Neutrophil (primary cell): ENCODE measurements around the gene MACROD1.

ENCODE experiments used
- H3K27ac ChIP-seq: fragments of 200-600 bp; sonication (generic); 2 replicates; pipeline ENCODE4 v1.5.1; 2016; ENCODE audit warnings: mild to moderate bottlenecking, moderate library complexity
- H3K27me3 ChIP-seq: fragments of 200-600 bp; sonication (generic); 2 replicates; pipeline ENCODE4 v1.6.0; 2016; ENCODE audit warnings: mild to moderate bottlenecking
- H3K36me3 ChIP-seq: fragments of 200-600 bp; sonication (generic); 2 replicates; pipeline ENCODE4 v1.5.1; 2017
- H3K4me1 ChIP-seq, 2 experiments: fragments of 200-600 bp in 1 of 2; sonication (generic) in 1 of 2; 1 replicate in 1 of 2; 2 replicates in 1 of 2; pipeline versions ENCODE4 v1.5.1 to v1.6.1; 2013 to 2016; ENCODE audit warnings: low read depth in 1 of 2, low read length in 1 of 2, mild to moderate bottlenecking in 1 of 2, moderate library complexity in 1 of 2; ENCODE audit not compliant: control insufficient read depth in 1 of 2, insufficient read depth in 1 of 2
- H3K4me3 ChIP-seq, 2 experiments: fragments of 200-600 bp in 1 of 2; sonication (generic) in 1 of 2; 1 replicate in 1 of 2; 2 replicates in 1 of 2; pipeline ENCODE4 v1.5.1; 2013 to 2016; ENCODE audit warnings: low read depth in 1 of 2, low read length in 1 of 2, mild to moderate bottlenecking in 1 of 2, moderate library complexity in 1 of 2
- H3K9me3 ChIP-seq: fragments of 200-600 bp; sonication (generic); 2 replicates; pipeline ENCODE4 v1.5.1; 2016
- TF ChIP-seq, protein P1 (sequence below): fragments of 200-600 bp; sonication (generic); IDR thresholded peaks from 2 replicates; pipeline ENCODE4 v1.5.1; 2016; ENCODE audit warnings: antibody characterized with exemption

The MACROD1 gene

DNA sequence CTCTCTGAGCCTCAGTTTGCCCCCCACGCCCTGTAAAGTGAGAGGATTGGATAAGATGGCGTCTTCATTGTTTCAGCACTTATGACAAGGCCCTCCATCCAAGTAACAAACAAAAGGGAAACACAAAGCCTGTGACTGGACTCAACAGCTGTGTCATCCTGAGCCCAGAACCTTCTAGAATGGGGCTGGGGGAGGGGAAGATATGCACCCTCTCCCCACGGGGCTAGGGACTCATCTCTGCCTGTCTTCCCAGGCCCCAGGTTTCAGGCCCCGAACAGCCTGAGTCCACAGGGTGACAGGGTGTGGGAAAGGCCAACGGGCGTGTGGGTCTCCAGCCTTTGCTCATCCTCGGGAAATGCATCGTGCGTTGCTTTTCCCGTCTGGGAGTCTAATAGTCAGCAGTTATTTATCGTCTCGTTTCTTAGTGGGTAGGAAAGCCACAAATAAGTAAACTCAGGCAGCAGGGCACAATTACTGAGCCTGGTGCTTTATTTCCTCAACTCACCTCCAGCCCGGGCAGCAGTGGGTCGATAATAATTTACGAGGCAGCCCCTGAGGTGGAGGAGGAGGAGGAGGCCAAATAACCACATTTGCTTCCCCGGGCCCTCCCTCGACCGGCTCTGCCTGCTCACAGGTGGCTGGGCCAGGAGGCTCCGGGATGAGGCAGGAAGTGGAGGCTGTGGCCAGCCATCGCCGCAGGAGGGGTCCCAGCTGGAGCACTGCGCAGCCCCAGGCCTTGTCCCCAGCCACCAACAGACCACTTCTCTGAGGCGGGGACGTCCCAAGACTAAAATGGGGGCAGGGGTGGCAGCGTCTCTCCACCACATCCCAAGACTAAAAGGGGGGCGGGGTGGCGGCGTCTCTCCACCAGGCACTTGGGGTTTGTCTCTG, 75.8 kb downstream of the MACROD1 start:
- no peak overlapping the region for H3K4me3 ChIP-seq
- TF ChIP-seq, protein P1, sequence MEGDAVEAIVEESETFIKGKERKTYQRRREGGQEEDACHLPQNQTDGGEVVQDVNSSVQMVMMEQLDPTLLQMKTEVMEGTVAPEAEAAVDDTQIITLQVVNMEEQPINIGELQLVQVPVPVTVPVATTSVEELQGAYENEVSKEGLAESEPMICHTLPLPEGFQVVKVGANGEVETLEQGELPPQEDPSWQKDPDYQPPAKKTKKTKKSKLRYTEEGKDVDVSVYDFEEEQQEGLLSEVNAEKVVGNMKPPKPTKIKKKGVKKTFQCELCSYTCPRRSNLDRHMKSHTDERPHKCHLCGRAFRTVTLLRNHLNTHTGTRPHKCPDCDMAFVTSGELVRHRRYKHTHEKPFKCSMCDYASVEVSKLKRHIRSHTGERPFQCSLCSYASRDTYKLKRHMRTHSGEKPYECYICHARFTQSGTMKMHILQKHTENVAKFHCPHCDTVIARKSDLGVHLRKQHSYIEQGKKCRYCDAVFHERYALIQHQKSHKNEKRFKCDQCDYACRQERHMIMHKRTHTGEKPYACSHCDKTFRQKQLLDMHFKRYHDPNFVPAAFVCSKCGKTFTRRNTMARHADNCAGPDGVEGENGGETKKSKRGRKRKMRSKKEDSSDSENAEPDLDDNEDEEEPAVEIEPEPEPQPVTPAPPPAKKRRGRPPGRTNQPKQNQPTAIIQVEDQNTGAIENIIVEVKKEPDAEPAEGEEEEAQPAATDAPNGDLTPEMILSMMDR = no peak
- H3K9me3 ChIP-seq = no peaks in the 10 kb centered on the region
- H3K27me3 ChIP-seq = peaks cover 35% of the 10 kb centered on the region
- no peaks in the 10 kb centered on the region for H3K36me3 ChIP-seq
- no peak overlapping the region for H3K27ac ChIP-seq
- H3K4me1 ChIP-seq = peaks cover 0 to 4% of the 10 kb centered on the region in 2 experiments

- TF ChIP-seq, protein P1 = no peak
- Histone ChIP-seq H3K27ac (no peak overlapping the region), H3K9me3 (no peaks in the 10 kb centered on the region), H3K36me3 (no peaks in the 10 kb centered on the region), H3K27me3 (peaks cover 29% of the 10 kb centered on the region), H3K4me3 (no peak overlapping the region), H3K4me1 (peaks cover 0 to 4% of the 10 kb centered on the region in 2 experiments)
Observed at GRCh38 chr11:64089493-64089892, 76.4 kb downstream of the MACROD1 start.

DNA sequence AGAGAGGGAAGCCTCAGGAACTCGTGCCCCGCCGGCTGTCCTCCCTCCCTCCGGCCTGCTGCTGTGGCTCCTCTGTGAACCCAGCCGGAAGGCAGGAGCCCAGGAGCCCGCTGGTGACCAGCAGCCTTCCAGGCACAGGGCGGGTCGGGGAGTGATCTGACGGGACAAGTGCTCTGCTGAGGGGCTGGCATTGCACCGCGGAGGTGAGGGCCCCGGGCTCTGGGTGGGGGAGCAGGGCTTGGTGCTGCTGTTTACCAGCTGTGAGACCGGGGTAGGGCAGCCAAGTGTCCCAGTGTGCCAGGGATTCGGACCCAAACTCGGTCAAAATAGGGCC, 76.9 kb downstream of the MACROD1 start:
- H3K27ac ChIP-seq = no peak overlapping the region
- TF ChIP-seq, protein P1 = no peak
- H3K27me3 ChIP-seq = peaks cover 28% of the 10 kb centered on the region
- H3K9me3 ChIP-seq = no peaks in the 10 kb centered on the region
- H3K36me3 ChIP-seq = no peaks in the 10 kb centered on the region
- peaks cover 0 to 4% of the 10 kb centered on the region in 2 experiments for H3K4me1 ChIP-seq
- no peak overlapping the region for H3K4me3 ChIP-seq

GRCh38 chr11:64088162-64089026, 77.5 kb downstream of the MACROD1 start:
- Histone ChIP-seq H3K27ac (no peak overlapping the region), H3K4me3 (no peak overlapping the region), H3K36me3 (no peaks in the 10 kb centered on the region), H3K9me3 (no peaks in the 10 kb centered on the region), H3K27me3 (peaks cover 28% of the 10 kb centered on the region), H3K4me1 (peaks cover 0 to 4% of the 10 kb centered on the region in 2 experiments)
- TF ChIP-seq, protein P1 = no peak

DNA sequence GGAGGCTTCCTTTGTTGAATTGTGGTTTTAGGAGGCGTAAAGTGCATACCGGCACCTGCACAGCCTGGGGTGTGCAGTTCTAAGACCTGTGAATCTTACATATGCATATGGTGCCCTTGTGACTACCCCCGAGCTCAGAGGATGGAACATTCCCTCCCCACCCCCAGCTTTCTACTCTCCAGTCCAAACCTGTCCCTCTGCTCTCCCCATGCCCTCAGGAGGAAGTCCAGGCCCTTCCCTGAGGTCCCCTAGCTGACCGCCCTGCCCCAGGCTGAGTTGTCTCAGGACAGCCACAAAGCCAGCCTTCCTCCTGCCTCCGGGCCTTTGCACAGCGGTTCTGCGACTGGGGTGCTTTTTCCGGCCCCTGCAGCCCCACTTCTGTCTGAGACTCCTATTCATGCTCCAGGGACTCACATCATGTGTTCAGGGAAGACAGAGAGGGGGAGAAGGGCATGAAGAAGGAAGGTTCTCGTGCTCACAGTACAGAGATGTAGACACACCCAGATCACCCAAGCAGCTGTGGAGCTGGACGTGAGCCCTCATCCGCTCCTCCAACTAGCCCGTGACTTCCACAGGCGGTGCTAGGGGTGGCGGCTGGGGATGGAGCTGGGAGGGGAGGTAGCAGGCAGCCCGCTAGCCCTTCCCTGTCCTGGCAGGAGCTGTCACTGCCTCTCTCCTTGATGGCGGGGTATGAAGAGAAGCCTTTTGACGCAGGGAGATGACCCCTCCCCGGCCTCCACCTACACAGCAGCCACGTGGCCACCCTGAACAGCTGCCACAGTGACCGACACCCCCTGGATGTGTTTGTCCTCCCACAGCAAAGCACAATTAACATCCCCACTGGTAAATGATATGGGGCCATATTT, 79.4 kb downstream of the MACROD1 start:
- peaks cover 22% of the 10 kb centered on the region for H3K27me3 ChIP-seq
- H3K4me3 ChIP-seq = no peak overlapping the region
- H3K9me3 ChIP-seq = no peaks in the 10 kb centered on the region
- H3K4me1 ChIP-seq = peaks cover 0 to 4% of the 10 kb centered on the region in 2 experiments
- TF ChIP-seq, protein P1 = no peak
- H3K27ac ChIP-seq = no peak overlapping the region
- H3K36me3 ChIP-seq = no peaks in the 10 kb centered on the region
